GM12875 (cell line): ENCODE data around the gene SNPH.
"Not testable (repeated sequence)": the region's sequence is repeated elsewhere in the genome, so short reads cannot be mapped to it uniquely, and the experiment has no call there.

ENCODE experiments used
- H3K4me3 ChIP-seq: one replicate; pipeline ENCODE4 v1.5.1; 2011; ENCODE audit warnings: low read depth, low read length, control low read depth
- TF ChIP-seq, protein P1 (sequence below): IDR thresholded peaks from 2 replicates; pipeline ENCODE4 v1.5.1; 2011; ENCODE audit warnings: low read depth, mild to moderate bottlenecking, control low read depth, inconsistent platforms, low read length, moderate library complexity, borderline replicate concordance; ENCODE audit not compliant: insufficient read depth

SNPH gene

GRCh38 chr20:1337441-1337840, 71.3 kb downstream of the SNPH start:
- H3K4me3 ChIP-seq, result no peak overlapping the region
- TF ChIP-seq, protein P1, sequence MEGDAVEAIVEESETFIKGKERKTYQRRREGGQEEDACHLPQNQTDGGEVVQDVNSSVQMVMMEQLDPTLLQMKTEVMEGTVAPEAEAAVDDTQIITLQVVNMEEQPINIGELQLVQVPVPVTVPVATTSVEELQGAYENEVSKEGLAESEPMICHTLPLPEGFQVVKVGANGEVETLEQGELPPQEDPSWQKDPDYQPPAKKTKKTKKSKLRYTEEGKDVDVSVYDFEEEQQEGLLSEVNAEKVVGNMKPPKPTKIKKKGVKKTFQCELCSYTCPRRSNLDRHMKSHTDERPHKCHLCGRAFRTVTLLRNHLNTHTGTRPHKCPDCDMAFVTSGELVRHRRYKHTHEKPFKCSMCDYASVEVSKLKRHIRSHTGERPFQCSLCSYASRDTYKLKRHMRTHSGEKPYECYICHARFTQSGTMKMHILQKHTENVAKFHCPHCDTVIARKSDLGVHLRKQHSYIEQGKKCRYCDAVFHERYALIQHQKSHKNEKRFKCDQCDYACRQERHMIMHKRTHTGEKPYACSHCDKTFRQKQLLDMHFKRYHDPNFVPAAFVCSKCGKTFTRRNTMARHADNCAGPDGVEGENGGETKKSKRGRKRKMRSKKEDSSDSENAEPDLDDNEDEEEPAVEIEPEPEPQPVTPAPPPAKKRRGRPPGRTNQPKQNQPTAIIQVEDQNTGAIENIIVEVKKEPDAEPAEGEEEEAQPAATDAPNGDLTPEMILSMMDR, result no peak

- TF ChIP-seq, protein P1, result no peak
- H3K4me3 ChIP-seq, result no peak overlapping the region
Observed at GRCh38 chr20:1338096-1338495, 72.0 kb downstream of the SNPH start.

DNA sequence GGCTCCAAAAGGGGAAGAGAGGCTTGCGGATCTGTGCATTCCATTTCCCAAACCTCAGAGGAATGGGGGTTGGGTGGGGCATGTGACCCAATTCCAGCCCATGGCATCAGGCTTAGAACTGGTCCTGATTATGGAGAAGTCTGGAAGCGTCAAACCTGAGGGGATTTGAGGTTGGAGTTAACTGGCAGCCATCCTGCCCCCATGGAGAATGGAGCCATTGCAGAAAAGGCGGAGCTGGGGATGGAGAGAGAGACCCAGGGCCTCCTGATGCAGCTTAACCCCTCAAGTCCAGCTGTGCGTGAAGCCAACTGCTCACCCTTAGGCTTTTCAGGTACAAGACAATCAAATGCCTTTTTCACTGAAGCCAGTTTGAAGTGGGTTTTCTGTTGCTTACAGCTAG, 72.7 kb downstream of the SNPH start:
- TF ChIP-seq, protein P1, result no peak
- no peak overlapping the region for H3K4me3 ChIP-seq

GRCh38 chr20:1341561-1342265, 75.6 kb downstream of the SNPH start:
- TF ChIP-seq, protein P1, result no peak
- H3K4me3 ChIP-seq, result no peak overlapping the region

- not testable (repeated sequence) for H3K4me3 ChIP-seq
Observed at GRCh38 chr20:1343446-1344124, 77.5 kb downstream of the SNPH start.

- TF ChIP-seq, protein P1, result no peak
- H3K4me3 ChIP-seq, result no peak overlapping the region
Observed at GRCh38 chr20:1345030-1345755, 79.1 kb downstream of the SNPH start.

- H3K4me3 ChIP-seq, result no peak overlapping the region
- TF ChIP-seq, protein P1, result no peak
Observed at GRCh38 chr20:1345756-1346093, 79.6 kb downstream of the SNPH start.
